Keratinocyte (primary cell): ENCODE measurements around the gene MTCL1. TPM values are rescaled to one million over a fixed set of nuclear protein-coding genes. Genes with fewer than 3 reads are reported as not detected.

ENCODE experiments used
- DNase-seq: peaks from one replicate; pipeline ENCODE4 v3.0.0-alpha.2; 2011; ENCODE audit warnings: low read depth, missing footprints, low spot score
- FAIRE-seq: peaks from 2 replicates; lab custom pipeline; 2011; peaks lifted over from hg19 to GRCh38; lab: Jason Lieb, UNC
- H2AFZ ChIP-seq: 2 replicates; pipeline ENCODE4 v1.6.0; 2012; ENCODE audit warnings: low read length, control low read depth, inconsistent platforms; ENCODE audit not compliant: control insufficient read depth
- H3K27ac ChIP-seq: 2 replicates; pipeline ENCODE4 v1.5.1; 2011; ENCODE audit warnings: low read length; ENCODE audit not compliant: control insufficient read depth, insufficient read depth
- H3K27me3 ChIP-seq: 3 replicates; pipeline ENCODE4 v1.6.0; 2011; ENCODE audit warnings: low read length; ENCODE audit not compliant: control insufficient read depth, insufficient read depth; ENCODE audit errors: extremely low read depth
- H3K36me3 ChIP-seq, 2 experiments: 2 replicates in 1 of 2; 3 replicates in 1 of 2; pipeline ENCODE4 v1.5.1; 2011; ENCODE audit warnings: low read length in 2 of 2, mild to moderate bottlenecking in 1 of 2; ENCODE audit not compliant: control insufficient read depth in 2 of 2, insufficient read depth in 2 of 2; ENCODE audit errors: extremely low read depth in 1 of 2
- H3K4me1 ChIP-seq: 3 replicates; pipeline ENCODE4 v1.5.1; 2011; ENCODE audit warnings: low read length; ENCODE audit not compliant: control insufficient read depth, insufficient read depth; ENCODE audit errors: extremely low read depth
- H3K4me2 ChIP-seq: 3 replicates; pipeline ENCODE4 v1.6.0; 2011; ENCODE audit warnings: low read depth, low read length; ENCODE audit not compliant: control insufficient read depth, insufficient read depth; ENCODE audit errors: extremely low read depth
- H3K4me3 ChIP-seq, 3 experiments: fragments of 200-600 bp in 1 of 3; sonication (generic) in 1 of 3; 2 replicates in 2 of 3; 3 replicates in 1 of 3; pipeline ENCODE4 v1.5.1; 2011 to 2016; ENCODE audit warnings: low read length in 3 of 3, mild to moderate bottlenecking in 3 of 3, control low read depth in 2 of 3, inconsistent platforms in 1 of 3, low read depth in 1 of 3, mixed read lengths in 1 of 3, mixed run types in 1 of 3, moderate library complexity in 1 of 3; ENCODE audit not compliant: control insufficient read depth in 2 of 3, insufficient read depth in 2 of 3; ENCODE audit errors: extremely low read depth in 1 of 3
- H3K79me2 ChIP-seq: 2 replicates; pipeline ENCODE4 v1.6.0; 2012; ENCODE audit warnings: low read length; ENCODE audit not compliant: control insufficient read depth, insufficient read depth
- H3K9ac ChIP-seq: 3 replicates; pipeline ENCODE4 v1.6.0; 2011; ENCODE audit warnings: low read length; ENCODE audit not compliant: control insufficient read depth, insufficient read depth; ENCODE audit errors: extremely low read depth
- H3K9me1 ChIP-seq: 3 replicates; pipeline ENCODE4 v1.6.0; 2011; ENCODE audit warnings: low read length; ENCODE audit not compliant: control insufficient read depth, insufficient read depth; ENCODE audit errors: extremely low read depth
- H3K9me3 ChIP-seq: 2 replicates; pipeline ENCODE4 v1.5.1; 2012; ENCODE audit warnings: low read depth, low read length; ENCODE audit not compliant: control insufficient read depth
- H4K20me1 ChIP-seq: 3 replicates; pipeline ENCODE4 v1.6.0; 2011; ENCODE audit warnings: low read length; ENCODE audit not compliant: control insufficient read depth, insufficient read depth; ENCODE audit errors: extremely low read depth
- EZH2 ChIP-seq: IDR thresholded peaks from one replicate; pipeline ENCODE4 v1.6.1; 2012; ENCODE audit warnings: inconsistent platforms, mild to moderate bottlenecking, low read length, moderate library complexity
- dilution Hi-C: fragments of 300-500 bp; cut with MboI; formaldehyde crosslinking; loops from one replicate; pipeline ENCODE4 v1.7.0; 2020; ENCODE audit warnings: low sequenced_read_pairs; ENCODE audit not compliant: extremely low pct_ligation_motif_present
- polyA plus RNA-seq, 5 experiments: library from polyadenylated mRNA; depleted of rRNA in 3 of 5; stranded (reverse) in 3 of 5; stranded (forward) in 1 of 5; unstranded in 1 of 5; fragments of >200 nt; gene quantifications; 1 replicate in 1 of 5; 2 replicates in 3 of 5; 3 replicates in 1 of 5; pipeline versions ENCODE4 v1.2.1 to v1.2.3, GENCODE V29; 2011 to 2012; ENCODE audit warnings: missing spikeins in 2 of 5, low read depth in 1 of 5, low replicate concordance in 1 of 5
- TF ChIP-seq, protein P1 (sequence below), 3 experiments: IDR thresholded peaks in 1 of 3; conservative IDR thresholded peaks in 1 of 3; optimal IDR thresholded peaks in 1 of 3; 2 replicates in 2 of 3; 3 replicates in 1 of 3; pipeline versions ENCODE3 to v1.5.1; 2011; ENCODE audit warnings: low read length in 3 of 3, mild to moderate bottlenecking in 3 of 3, moderate library complexity in 2 of 3, control low read depth in 1 of 3, inconsistent platforms in 1 of 3; ENCODE audit not compliant: insufficient read depth in 2 of 3; ENCODE audit errors: extremely low read depth in 1 of 3

Gene MTCL1
- polyA plus RNA-seq, 1 donor (not counting 4 experiments of a cell fraction or from before 2014, with no cell fraction given) = 15.4 TPM

DNA sequence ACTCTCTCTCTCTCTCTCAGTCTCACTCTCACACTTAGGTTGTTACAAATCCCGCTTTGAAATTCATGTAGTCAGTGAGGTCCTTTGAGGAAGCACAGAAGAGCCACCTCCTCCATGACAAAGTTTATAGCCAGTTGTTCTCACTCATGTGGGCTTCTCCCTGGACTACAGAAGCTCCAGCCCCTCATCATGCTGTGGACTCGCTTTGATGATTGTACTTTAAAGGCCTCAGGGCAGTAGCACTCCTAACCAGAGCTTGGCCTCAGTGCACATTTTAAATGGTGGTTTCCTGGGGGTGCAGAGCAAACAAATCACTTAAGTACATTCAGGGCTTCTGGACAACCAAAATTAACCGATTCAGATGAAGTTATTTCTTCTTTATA lies 115.7 kb downstream of the MTCL1 start:
- FAIRE-seq (no peak), DNase-seq (no peak)
- Histone ChIP-seq H3K9me1 (no peaks in the 10 kb centered on the region), H3K27ac (no peak overlapping the region), H2AFZ (no peak overlapping the region), H3K9ac (no peak overlapping the region), H3K4me1 (peaks cover under 1% of the 10 kb centered on the region), H3K4me3 (no peak overlapping the region), H3K9me3 (no peaks in the 10 kb centered on the region), H3K79me2 (no peaks in the 10 kb centered on the region), H3K4me2 (no peak overlapping the region), H3K27me3 (no peaks in the 10 kb centered on the region), H3K36me3 (peaks cover 16 to 24% of the 10 kb centered on the region in 2 experiments), H4K20me1 (no peaks in the 10 kb centered on the region)
- dilution Hi-C loops = no loop called here
- TF ChIP-seq, protein P1, sequence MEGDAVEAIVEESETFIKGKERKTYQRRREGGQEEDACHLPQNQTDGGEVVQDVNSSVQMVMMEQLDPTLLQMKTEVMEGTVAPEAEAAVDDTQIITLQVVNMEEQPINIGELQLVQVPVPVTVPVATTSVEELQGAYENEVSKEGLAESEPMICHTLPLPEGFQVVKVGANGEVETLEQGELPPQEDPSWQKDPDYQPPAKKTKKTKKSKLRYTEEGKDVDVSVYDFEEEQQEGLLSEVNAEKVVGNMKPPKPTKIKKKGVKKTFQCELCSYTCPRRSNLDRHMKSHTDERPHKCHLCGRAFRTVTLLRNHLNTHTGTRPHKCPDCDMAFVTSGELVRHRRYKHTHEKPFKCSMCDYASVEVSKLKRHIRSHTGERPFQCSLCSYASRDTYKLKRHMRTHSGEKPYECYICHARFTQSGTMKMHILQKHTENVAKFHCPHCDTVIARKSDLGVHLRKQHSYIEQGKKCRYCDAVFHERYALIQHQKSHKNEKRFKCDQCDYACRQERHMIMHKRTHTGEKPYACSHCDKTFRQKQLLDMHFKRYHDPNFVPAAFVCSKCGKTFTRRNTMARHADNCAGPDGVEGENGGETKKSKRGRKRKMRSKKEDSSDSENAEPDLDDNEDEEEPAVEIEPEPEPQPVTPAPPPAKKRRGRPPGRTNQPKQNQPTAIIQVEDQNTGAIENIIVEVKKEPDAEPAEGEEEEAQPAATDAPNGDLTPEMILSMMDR (optimal IDR thresholded peaks at IDR 0.05 in 1 of 3, IDR thresholded peaks at IDR 0.05 in 1 of 3, conservative IDR thresholded peaks at IDR 0.05 in 1 of 3; ENCODE audit: extremely low read depth in 1 of 3, insufficient read depth in 2 of 3, low read length in 3 of 3) = no peak
- no peak for TF ChIP-seq EZH2

DNA sequence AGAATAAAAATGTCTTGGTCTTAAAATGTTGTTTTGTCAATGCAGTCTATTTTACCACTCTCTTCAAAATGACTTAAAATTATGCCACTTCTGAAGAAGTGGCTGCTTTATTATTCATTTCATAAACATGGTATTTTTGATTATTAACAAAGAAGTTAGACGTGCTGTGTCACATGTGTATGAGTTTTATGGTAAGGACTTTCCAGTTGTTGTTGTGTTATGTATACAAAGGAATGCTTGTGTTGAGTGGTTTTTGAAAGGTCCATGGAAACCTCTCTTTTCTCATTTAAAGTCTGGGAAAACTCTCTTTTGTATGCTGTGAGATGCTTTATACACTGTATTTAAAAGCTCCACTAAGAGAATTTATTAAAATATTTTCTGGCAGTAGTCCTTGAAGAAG lies 116.2 kb downstream of the MTCL1 start:
- Histone ChIP-seq H3K9me1 (no peaks in the 10 kb centered on the region), H3K79me2 (no peaks in the 10 kb centered on the region), H3K27ac (no peak overlapping the region), H3K9ac (no peak overlapping the region), H4K20me1 (no peaks in the 10 kb centered on the region), H3K4me3 (no peak overlapping the region), H3K4me2 (no peak overlapping the region), H3K27me3 (no peaks in the 10 kb centered on the region), H3K9me3 (no peaks in the 10 kb centered on the region), H2AFZ (no peak overlapping the region), H3K36me3 (peaks cover 16 to 27% of the 10 kb centered on the region in 2 experiments), H3K4me1 (peaks cover 2% of the 10 kb centered on the region)
- dilution Hi-C loops = no loop called here
- no peak for DNase-seq
- TF ChIP-seq, protein P1 (optimal IDR thresholded peaks at IDR 0.05 in 1 of 3, IDR thresholded peaks at IDR 0.05 in 1 of 3, conservative IDR thresholded peaks at IDR 0.05 in 1 of 3; ENCODE audit: extremely low read depth in 1 of 3, insufficient read depth in 2 of 3, low read length in 3 of 3) = no peak
- no peak for TF ChIP-seq EZH2
- FAIRE-seq = no peak
